HG02678 (cell line): Measurements from ENCODE around the gene POLE3.
"Not testable (repeated sequence)": the region's sequence is repeated elsewhere in the genome, so short reads cannot be mapped to it uniquely, and the experiment has no call there.

ENCODE experiments used
- ATAC-seq: cut with Tn5 transposase; IDR thresholded peaks from one replicate; pipeline ENCODE4 v1.9.1; 2021; ENCODE audit warnings: mild to moderate bottlenecking, moderate library complexity; ENCODE audit not compliant: unreplicated experiment

Gene POLE3

GRCh38 chr9:113410207-113410864 lies at the start of gene POLE3, which contains the start of gene C9orf43:
Gene POLE3 (minus strand): TSS chr9:113410675. CDS start chr9:113410293, 382 bp downstream.
Gene C9orf43 (plus strand): TSS chr9:113410747. CDS start chr9:113413494, 2,747 bp downstream.
- ATAC-seq: peak; percentile 92

- no peak for ATAC-seq
Observed at GRCh38 chr9:113456235-113456634, 45.8 kb upstream of the POLE3 start.

GRCh38 chr9:113454914-113455761 lies 44.7 kb upstream of the POLE3 start:
- ATAC-seq: no peak

- no peak for ATAC-seq
Observed at GRCh38 chr9:113452113-113452605, 41.7 kb upstream of the POLE3 start.

GRCh38 chr9:113449376-113449775 lies 38.9 kb upstream of the POLE3 start:
- ATAC-seq: no peak

- no peak for ATAC-seq
Observed at GRCh38 chr9:113446323-113446740, 35.9 kb upstream of the POLE3 start.

GRCh38 chr9:113444736-113445135 lies 34.3 kb upstream of the POLE3 start:
- ATAC-seq: no peak

- not testable (repeated sequence) for ATAC-seq
Observed at GRCh38 chr9:113437716-113438115, 27.2 kb upstream of the POLE3 start.

- ATAC-seq: no peak
Observed at GRCh38 chr9:113436728-113437515, 26.4 kb upstream of the POLE3 start.

- ATAC-seq: no peak
Observed at GRCh38 chr9:113431191-113431590, 20.7 kb upstream of the POLE3 start.

- no peak for ATAC-seq
Observed at GRCh38 chr9:113428062-113428615, 17.7 kb upstream of the POLE3 start.

- ATAC-seq: no peak
Observed at GRCh38 chr9:113427629-113428028, 17.2 kb upstream of the POLE3 start.

- ATAC-seq: no peak
Observed at GRCh38 chr9:113426701-113427100, 16.2 kb upstream of the POLE3 start.

GRCh38 chr9:113425072-113425471 lies 14.6 kb upstream of the POLE3 start:
- ATAC-seq: no peak

- no peak for ATAC-seq
Observed at GRCh38 chr9:113421726-113422125, 11.3 kb upstream of the POLE3 start.

- no peak for ATAC-seq
Observed at GRCh38 chr9:113417370-113417769, 6.9 kb upstream of the POLE3 start.

GRCh38 chr9:113416149-113416721 lies 5.8 kb upstream of the POLE3 start:
- ATAC-seq: peak; percentile 99

- peak; percentile 6 for ATAC-seq
Observed at GRCh38 chr9:113409883-113410206, 630 bp downstream of the POLE3 start.

GRCh38 chr9:113409481-113409880 lies 994 bp downstream of the POLE3 start:
- ATAC-seq: no peak

GRCh38 chr9:113406873-113407511 lies 3.5 kb downstream of the POLE3 start:
- ATAC-seq: peak; percentile 33
